Right renal pelvis (tissue), 4 donors: ENCODE results near the gene CNIH3. TPM values are rescaled to one million over a fixed set of nuclear protein-coding genes. Genes with fewer than 3 reads are reported as not detected.

Experiments used
- DNase-seq, 4 donors: peaks; one replicate each; pipeline ENCODE4 v3.0.0-alpha.2; 2013; ENCODE audit warnings: low read depth in 4 of 4, low spot score in 3 of 4, missing footprints in 1 of 4
- polyA plus RNA-seq, 4 donors: library from polyadenylated mRNA; unstranded; fragments of 120-200 nt; gene quantifications; one replicate each; pipeline ENCODE4 v1.2.1, GENCODE V29; 2013; ENCODE audit not compliant: insufficient read length in 4 of 4

The CNIH3 gene
- polyA plus RNA-seq, 4 donors = 9.5 to 11.1 (median 10.7) TPM

GRCh38 chr1:224766266-224766665 is 150.1 kb downstream of the CNIH3 start:
- DNase-seq = no peak

GRCh38 chr1:224767031-224767430 is 150.9 kb downstream of the CNIH3 start:
- no peak for DNase-seq

DNA sequence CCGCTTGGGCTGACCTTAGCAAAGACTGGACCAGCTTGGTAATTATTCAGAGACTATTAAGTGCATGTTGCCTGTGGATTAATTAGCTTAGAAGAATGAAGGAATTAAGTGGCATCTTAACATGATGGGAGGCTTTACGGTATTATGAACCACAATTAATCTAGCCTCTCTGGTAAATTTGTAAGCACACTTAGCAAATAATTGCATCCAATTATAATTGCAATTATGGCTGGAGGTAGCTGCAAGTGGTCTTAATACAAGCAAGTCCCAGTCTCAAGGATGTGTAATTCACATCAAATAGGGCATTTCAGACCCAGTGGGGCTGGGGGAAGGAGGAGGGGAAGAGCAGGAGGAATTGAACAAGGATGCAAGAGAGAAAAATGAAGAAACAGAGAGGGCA is 151.6 kb downstream of the CNIH3 start:
- DNase-seq = no peak

GRCh38 chr1:224768971-224769370 is 152.9 kb downstream of the CNIH3 start:
- DNase-seq = no peak

GRCh38 chr1:224769452-224770335 is 153.6 kb downstream of the CNIH3 start:
- no peak for DNase-seq

GRCh38 chr1:224770336-224770693 is 154.2 kb downstream of the CNIH3 start:
- no peak for DNase-seq

DNA sequence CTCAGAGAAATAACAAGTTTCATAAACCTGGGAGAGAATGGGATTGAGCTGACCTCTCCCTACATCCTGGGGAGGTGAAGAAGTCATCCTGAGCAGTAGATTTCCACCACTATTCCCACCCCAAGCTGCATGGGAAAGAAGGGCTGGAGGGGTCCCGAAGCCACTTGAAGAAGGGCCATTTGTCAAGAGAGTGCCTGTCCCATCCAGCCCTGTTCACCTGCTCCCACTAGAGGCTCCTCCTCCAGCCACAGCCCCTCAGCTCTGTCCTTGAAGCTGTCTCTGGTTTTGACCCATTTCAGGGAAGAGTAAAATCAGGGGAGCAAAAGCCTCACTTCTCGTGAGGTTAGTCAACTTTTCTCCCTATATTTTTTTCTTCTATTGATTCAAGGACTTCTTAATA is 157.5 kb downstream of the CNIH3 start:
- no peak for DNase-seq

GRCh38 chr1:224774378-224774777 is 158.3 kb downstream of the CNIH3 start:
- DNase-seq = no peak

GRCh38 chr1:224777180-224777579 is 161.1 kb downstream of the CNIH3 start:
- DNase-seq = no peak

DNA sequence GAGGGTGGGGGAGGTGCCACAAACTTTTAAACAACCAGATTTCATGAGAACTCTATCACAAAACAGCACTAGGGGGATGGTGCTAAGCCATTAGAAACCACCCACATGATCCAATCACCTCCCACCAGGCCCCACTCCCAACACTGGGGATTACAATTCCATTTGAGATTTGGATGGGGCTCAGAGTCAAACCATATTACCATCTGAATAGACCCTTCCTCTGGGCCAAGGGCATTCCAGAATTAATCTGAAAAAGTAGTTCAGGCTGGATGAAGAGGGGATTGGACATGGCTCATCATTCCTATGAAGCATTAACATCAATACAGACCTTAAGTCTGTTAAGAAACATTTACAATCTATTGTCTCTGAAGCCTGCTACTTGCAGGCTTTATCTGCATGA is 163.4 kb downstream of the CNIH3 start:
- no peak for DNase-seq

DNA sequence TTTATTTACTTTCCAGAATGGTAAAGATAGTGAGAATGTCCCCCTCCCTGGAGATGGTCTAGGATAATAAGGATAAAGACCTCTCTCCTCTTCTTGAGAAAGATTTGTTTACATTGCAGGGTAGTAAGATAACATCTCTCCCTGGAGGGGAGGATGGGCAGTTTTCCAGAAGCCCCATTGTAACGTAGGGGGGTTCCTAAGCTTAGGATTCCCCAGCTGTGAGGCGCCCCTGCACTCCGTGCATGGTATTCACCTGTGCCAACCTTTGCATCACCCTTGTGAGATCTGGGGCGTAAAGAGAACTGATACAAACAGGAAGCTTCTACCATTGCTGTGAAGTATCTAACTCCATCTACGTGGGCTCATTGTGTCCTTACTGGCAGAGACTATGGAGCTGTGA is 164.6 kb downstream of the CNIH3 start:
- DNase-seq = no peak

DNA sequence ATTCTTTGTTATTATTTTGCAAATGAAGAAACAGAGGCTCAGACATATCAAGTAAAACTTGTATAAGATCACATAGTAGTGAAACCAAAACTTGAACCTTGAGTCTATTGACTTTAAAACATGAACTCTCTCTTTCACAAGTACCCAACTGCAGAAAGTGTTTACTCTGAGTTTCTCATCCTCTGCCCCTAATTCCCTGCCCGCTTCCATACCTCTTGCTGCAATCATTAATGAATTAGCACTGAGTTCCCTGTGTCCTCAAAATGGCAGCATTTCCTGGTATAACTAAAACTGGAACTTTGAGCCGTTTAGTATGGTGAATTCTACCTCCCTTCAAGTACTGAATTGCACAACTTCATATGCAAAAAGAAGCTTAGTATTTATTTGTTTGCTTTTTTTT is 165.7 kb downstream of the CNIH3 start:
- no peak for DNase-seq

- no peak for DNase-seq
Measured at GRCh38 chr1:224782281-224783000, 166.3 kb downstream of the CNIH3 start.

DNA sequence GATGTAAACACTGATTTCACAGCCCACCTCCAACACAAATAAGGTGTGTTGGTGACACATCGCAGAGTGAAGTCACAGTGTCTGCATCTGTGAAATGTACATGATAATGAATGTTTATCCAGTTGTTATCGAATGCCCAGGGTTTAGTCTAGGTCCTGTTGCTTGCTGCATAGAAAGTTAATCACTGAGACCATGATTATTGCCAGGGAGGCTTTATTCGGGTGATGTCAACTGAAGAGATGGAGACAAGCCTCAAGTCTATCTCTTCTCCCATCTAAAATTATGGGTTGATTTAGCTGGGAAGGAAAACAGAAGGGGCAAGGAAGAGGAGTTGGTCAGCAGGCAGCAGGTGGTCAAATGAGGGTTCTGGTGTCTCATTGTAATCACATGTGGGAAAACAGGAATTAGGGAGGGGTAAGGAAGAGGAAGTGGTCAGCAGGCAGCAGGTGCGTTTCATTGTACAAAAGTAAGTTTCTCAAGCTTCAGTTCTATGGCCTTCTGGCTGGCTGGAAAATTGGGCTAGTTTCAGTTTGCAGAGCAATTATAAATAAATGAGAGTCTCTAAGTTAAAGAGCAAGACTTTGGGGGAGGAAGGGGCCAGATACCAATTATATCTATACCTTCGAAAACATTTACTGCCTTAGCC is 167.0 kb downstream of the CNIH3 start:
- DNase-seq = no peak

DNA sequence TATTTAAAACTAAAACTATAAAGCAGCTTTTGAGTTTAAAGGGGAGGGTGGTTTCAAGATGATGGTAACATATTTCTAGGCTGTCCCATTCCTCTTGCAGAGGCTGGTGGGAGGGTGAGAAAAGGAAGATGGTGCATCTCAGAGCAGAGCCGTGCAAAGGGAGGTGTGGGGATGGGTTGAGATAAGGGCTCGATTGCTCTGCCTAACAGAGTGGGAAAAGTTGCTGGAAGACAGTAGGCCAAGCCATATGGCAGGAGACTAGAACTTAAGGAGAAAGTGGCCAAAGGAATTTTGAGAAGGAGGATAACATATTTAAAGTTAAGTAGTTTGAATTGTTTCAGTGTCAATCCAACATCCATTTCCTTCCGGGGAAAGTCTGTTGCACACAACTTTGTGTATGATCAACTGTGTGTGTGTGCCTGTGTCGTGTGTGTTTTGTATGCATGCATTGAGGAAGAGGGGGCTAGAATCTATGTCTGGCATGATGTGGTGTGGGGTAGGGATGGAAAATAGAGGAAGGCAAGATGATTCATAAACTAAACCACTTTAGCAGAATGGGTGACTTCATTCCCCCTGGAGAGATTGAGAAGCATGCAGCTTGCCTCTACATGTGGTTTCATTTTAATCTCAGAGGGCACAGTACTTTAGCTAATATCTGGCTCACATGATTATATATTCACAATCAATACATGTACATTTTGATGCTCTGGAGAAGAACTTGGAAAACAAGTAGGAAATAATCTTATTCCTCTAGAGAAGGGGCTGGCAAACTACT is 168.3 kb downstream of the CNIH3 start:
- DNase-seq = no peak

- no peak for DNase-seq
Measured at GRCh38 chr1:224785040-224785328, 168.9 kb downstream of the CNIH3 start.

GRCh38 chr1:224785622-224786021 is 169.5 kb downstream of the CNIH3 start:
- no peak for DNase-seq

- DNase-seq = no peak
Measured at GRCh38 chr1:224786533-224787250, 170.6 kb downstream of the CNIH3 start.

GRCh38 chr1:224789311-224789710 is 173.2 kb downstream of the CNIH3 start:
- DNase-seq = no peak
